Endothelial cell of hepatic sinusoid (primary cell): ENCODE measurements around the gene C20orf202.
"Not testable (repeated sequence)": the region's sequence is repeated elsewhere in the genome, so short reads cannot be mapped to it uniquely, and the experiment has no call there.

Source experiments
- in situ Hi-C: cut with HindIII; loops from 2 replicates; pipeline ENCODE4 v1.10.0; 2017; ENCODE audit warnings: low sequenced_read_pairs

Gene C20orf202

GRCh38 chr20:1242530-1242929, 39.3 kb downstream of the C20orf202 start:
- in situ Hi-C loops = no loop called here

GRCh38 chr20:1245578-1245977, 42.3 kb downstream of the C20orf202 start:
- in situ Hi-C loops = no loop called here

GRCh38 chr20:1247689-1248088, 44.4 kb downstream of the C20orf202 start:
- in situ Hi-C loops = no loop called here

GRCh38 chr20:1250282-1250681, 47.0 kb downstream of the C20orf202 start:
- in situ Hi-C loops = not testable (repeated sequence)

DNA sequence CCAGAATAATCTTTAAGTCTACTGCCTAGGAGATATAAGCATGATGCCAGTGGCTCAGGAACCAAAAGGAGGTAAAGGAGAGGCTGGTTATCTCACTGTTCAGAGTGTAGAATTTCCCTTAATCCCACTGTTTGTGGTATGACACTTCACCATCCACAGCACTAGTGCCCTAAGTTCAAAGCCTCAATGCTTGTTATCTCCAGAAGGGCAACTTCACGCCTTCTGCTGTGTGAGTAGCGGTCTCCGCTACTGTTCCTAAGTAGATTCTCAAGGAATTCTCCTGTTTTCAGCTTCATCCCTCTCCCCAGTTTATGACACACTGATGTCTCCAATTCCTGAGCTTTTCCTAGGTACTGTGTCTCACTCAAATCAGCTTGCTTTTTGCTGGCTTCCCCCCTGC, 49.2 kb downstream of the C20orf202 start:
- in situ Hi-C loops = no loop called here

DNA sequence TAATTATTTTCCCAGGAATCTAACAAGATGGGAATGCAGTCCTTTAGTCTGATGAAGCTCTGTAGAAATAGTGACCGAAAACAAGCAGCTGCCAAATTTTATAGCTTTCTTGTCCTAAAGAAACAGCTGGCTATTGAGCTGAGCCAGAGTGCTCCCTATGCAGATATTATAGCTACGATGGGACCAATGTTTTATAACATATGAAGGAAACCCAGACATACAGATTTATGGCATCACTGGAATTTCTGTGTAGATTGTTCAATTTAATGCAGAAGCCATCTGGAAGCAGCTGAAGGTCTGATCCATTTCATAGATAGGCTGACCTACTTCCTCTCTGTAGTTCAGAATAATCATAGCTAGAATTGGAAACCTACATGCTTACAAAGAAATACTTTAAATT, 51.0 kb downstream of the C20orf202 start:
- in situ Hi-C loops = no loop called here

DNA sequence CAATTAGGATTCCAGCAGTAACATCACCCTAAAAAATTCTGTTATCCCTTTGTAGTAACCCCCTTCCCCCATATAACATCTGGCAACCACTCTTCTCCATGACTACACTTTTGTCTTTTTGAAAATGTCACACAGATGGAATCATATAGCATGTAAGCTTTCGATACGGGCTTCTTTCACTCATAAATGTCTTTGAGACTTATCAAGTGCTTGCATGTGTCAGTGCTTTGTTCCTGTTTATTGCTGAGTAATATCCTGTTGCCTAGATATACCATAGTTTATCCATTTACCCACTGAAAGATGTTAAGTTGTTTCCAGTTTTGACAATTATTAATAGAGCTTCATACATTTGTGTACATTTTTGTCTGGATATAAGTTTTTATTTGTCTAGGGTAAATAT, 52.4 kb downstream of the C20orf202 start:
- in situ Hi-C loops = no loop called here
